OCI-LY1 (cell line): ENCODE measurements around the gene SEMA4A.

Experiments used
- H2AFZ ChIP-seq: fragments of 200-600 bp; sonication (generic), shearing (Covaris generic); 2 replicates; pipeline ENCODE4 v1.6.0; 2014; ENCODE audit warnings: antibody characterized with exemption, mild to moderate bottlenecking, low read length
- H3F3A ChIP-seq: fragments of 200-600 bp; sonication (generic), shearing (Covaris generic); 2 replicates; pipeline ENCODE4 v1.6.0; 2014; ENCODE audit warnings: mild to moderate bottlenecking, antibody characterized with exemption, low read length, moderate library complexity; ENCODE audit not compliant: insufficient read depth
- H3K27ac ChIP-seq: fragments of 200-600 bp; sonication (generic); 2 replicates; pipeline ENCODE4 v1.5.1; 2014; ENCODE audit warnings: low read length, mixed run types, mild to moderate bottlenecking, low read depth; ENCODE audit not compliant: poor library complexity, severe bottlenecking
- H3K27me3 ChIP-seq: fragments of 200-600 bp; sonication (generic); 2 replicates; pipeline ENCODE4 v1.6.0; 2014; ENCODE audit warnings: antibody characterized with exemption, mild to moderate bottlenecking, low read length, moderate library complexity; ENCODE audit not compliant: insufficient read depth
- H3K36me3 ChIP-seq: fragments of 200-600 bp; sonication (generic); 2 replicates; pipeline ENCODE4 v1.6.1; 2014; ENCODE audit warnings: mild to moderate bottlenecking, antibody characterized with exemption, low read length, moderate library complexity, mixed read lengths; ENCODE audit not compliant: insufficient read depth
- H3K4me1 ChIP-seq: fragments of 200-600 bp; sonication (generic); 2 replicates; pipeline ENCODE4 v1.5.1; 2014; ENCODE audit warnings: mild to moderate bottlenecking, low read length, moderate library complexity; ENCODE audit not compliant: insufficient read depth, severe bottlenecking
- H3K4me2 ChIP-seq: fragments of 200-600 bp; sonication (generic), shearing (Covaris generic); 2 replicates; pipeline ENCODE4 v1.6.1; 2014; ENCODE audit warnings: low read length
- H3K4me3 ChIP-seq: fragments of 200-600 bp; sonication (generic); 2 replicates; pipeline ENCODE4 v1.5.1; 2014; ENCODE audit warnings: low read length, low read depth, mild to moderate bottlenecking, mixed read lengths; ENCODE audit not compliant: poor library complexity, severe bottlenecking
- H3K79me2 ChIP-seq: fragments of 200-600 bp; shearing (Covaris generic); 2 replicates; pipeline ENCODE4 v1.6.1; 2016; ENCODE audit warnings: mixed run types, low read length, mixed read lengths; ENCODE audit not compliant: insufficient read depth
- H3K9ac ChIP-seq: fragments of 200-600 bp; sonication (generic), shearing (Covaris generic); 2 replicates; pipeline ENCODE4 v1.6.1; 2014; ENCODE audit warnings: mild to moderate bottlenecking, low read length, mixed read lengths
- H3K9me2 ChIP-seq: fragments of 200-600 bp; sonication (generic), shearing (Covaris generic); 2 replicates; pipeline ENCODE4 v1.6.1; 2014; ENCODE audit warnings: low read depth, mild to moderate bottlenecking, low read length, mixed read lengths
- H3K9me3 ChIP-seq: fragments of 200-600 bp; shearing (Covaris generic); 2 replicates; pipeline ENCODE4 v1.6.1; 2014; ENCODE audit warnings: low read length, mixed read lengths
- H4K20me1 ChIP-seq: fragments of 200-600 bp; sonication (generic), shearing (Covaris generic); 2 replicates; pipeline ENCODE4 v1.6.0; 2016; ENCODE audit warnings: mild to moderate bottlenecking, low read length; ENCODE audit not compliant: insufficient read depth
- EZH2 ChIP-seq: fragments of 200-600 bp; sonication (generic), shearing (Covaris generic); IDR thresholded peaks from 2 replicates; pipeline ENCODE4 v1.8.0; 2017; ENCODE audit warnings: borderline replicate concordance, mixed run types, mild to moderate bottlenecking, antibody characterized with exemption, low read length, moderate library complexity, mixed read lengths
- TF ChIP-seq, protein P1 (sequence below): fragments of 200-600 bp; sonication (generic), shearing (Covaris generic); IDR thresholded peaks from 2 replicates; pipeline ENCODE4 v1.5.1; 2017; ENCODE audit warnings: mild to moderate bottlenecking, antibody characterized with exemption, low read length, moderate library complexity, mixed read lengths

Gene SEMA4A

GRCh38 chr1:156126043-156126629 is 27.2 kb upstream of the SEMA4A start:
- TF ChIP-seq, protein P1, sequence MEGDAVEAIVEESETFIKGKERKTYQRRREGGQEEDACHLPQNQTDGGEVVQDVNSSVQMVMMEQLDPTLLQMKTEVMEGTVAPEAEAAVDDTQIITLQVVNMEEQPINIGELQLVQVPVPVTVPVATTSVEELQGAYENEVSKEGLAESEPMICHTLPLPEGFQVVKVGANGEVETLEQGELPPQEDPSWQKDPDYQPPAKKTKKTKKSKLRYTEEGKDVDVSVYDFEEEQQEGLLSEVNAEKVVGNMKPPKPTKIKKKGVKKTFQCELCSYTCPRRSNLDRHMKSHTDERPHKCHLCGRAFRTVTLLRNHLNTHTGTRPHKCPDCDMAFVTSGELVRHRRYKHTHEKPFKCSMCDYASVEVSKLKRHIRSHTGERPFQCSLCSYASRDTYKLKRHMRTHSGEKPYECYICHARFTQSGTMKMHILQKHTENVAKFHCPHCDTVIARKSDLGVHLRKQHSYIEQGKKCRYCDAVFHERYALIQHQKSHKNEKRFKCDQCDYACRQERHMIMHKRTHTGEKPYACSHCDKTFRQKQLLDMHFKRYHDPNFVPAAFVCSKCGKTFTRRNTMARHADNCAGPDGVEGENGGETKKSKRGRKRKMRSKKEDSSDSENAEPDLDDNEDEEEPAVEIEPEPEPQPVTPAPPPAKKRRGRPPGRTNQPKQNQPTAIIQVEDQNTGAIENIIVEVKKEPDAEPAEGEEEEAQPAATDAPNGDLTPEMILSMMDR: peak; percentile 27; the same call in 1 of the 2 replicates
- no peak for TF ChIP-seq EZH2
- H4K20me1 ChIP-seq: no peaks in the 10 kb centered on the region
- H3K27ac ChIP-seq: no peak overlapping the region

GRCh38 chr1:156126630-156127534 is 26.5 kb upstream of the SEMA4A start:
- Histone ChIP-seq H3K36me3 (no peaks in the 10 kb centered on the region), H3K4me3 (no peak overlapping the region), H3K79me2 (no peaks in the 10 kb centered on the region), H3K9me2 (no peaks in the 10 kb centered on the region), H2AFZ (no peak overlapping the region), H3K27me3 (0 out of 2 replicates have a peak, but pooled peaks cover 4% of the 10 kb centered on the region), H3K9ac (no peak overlapping the region), H3K27ac (no peak overlapping the region), H4K20me1 (no peaks in the 10 kb centered on the region), H3K9me3 (no peaks in the 10 kb centered on the region), H3K4me2 (no peak overlapping the region), H3F3A (no peaks in the 10 kb centered on the region), H3K4me1 (peaks cover 18% of the 10 kb centered on the region)
- no peak for TF ChIP-seq EZH2
- TF ChIP-seq, protein P1: no peak

More at GRCh38 chr1:156126043-156126629, 27.2 kb upstream of the SEMA4A start:
- H3K79me2 ChIP-seq: no peaks in the 10 kb centered on the region
- peaks cover 18% of the 10 kb centered on the region for H3K4me1 ChIP-seq
- H3K4me3 ChIP-seq: no peak overlapping the region
- no peak overlapping the region for H2AFZ ChIP-seq
- no peaks in the 10 kb centered on the region for H3F3A ChIP-seq
- no peak overlapping the region for H3K4me2 ChIP-seq
- no peak overlapping the region for H3K9ac ChIP-seq
- H3K27me3 ChIP-seq: 0 out of 2 replicates have a peak, but pooled peaks cover 4% of the 10 kb centered on the region
- no peaks in the 10 kb centered on the region for H3K9me2 ChIP-seq
- H3K9me3 ChIP-seq: no peaks in the 10 kb centered on the region
- H3K36me3 ChIP-seq: no peaks in the 10 kb centered on the region

- Histone ChIP-seq H3K9me2 (no peaks in the 10 kb centered on the region), H3K36me3 (no peaks in the 10 kb centered on the region), H3F3A (no peaks in the 10 kb centered on the region), H2AFZ (no peak overlapping the region), H3K27ac (no peak overlapping the region), H4K20me1 (no peaks in the 10 kb centered on the region), H3K9ac (no peak overlapping the region), H3K4me1 (peaks cover 18% of the 10 kb centered on the region), H3K79me2 (no peaks in the 10 kb centered on the region), H3K4me2 (no peak overlapping the region), H3K9me3 (no peaks in the 10 kb centered on the region), H3K27me3 (0 out of 2 replicates have a peak, but pooled peaks cover 4% of the 10 kb centered on the region), H3K4me3 (no peak overlapping the region)
- TF ChIP-seq EZH2: no peak
- TF ChIP-seq, protein P1: no peak
Measured at GRCh38 chr1:156128308-156128653, 25.1 kb upstream of the SEMA4A start.
